H9 (cell line): ENCODE data around the gene PCSK1. TPM values are rescaled to one million over a fixed set of nuclear protein-coding genes. Genes with fewer than 3 reads are reported as not detected.

Experiments used
- DNase-seq: peaks from one replicate; pipeline ENCODE4 v3.0.0-alpha.2; 2017
- H2AFZ ChIP-seq: one replicate; pipeline ENCODE4 v1.6.1; 2013; ENCODE audit warnings: mild to moderate bottlenecking, low read length, control low read depth, moderate library complexity
- H2AK5ac ChIP-seq: 2 replicates; pipeline ENCODE4 v1.6.1; 2013; ENCODE audit warnings: low read length, control low read depth, mixed read lengths; ENCODE audit not compliant: insufficient read length
- H2BK120ac ChIP-seq: one replicate; pipeline ENCODE4 v1.6.1; 2013; ENCODE audit warnings: low read depth, mild to moderate bottlenecking, low read length, control low read depth, inconsistent platforms; ENCODE audit not compliant: poor library complexity, severe bottlenecking
- H2BK12ac ChIP-seq: 2 replicates; pipeline ENCODE4 v1.6.1; 2013; ENCODE audit warnings: low read length, control low read depth, mixed read lengths, low read depth; ENCODE audit not compliant: insufficient read length
- H2BK15ac ChIP-seq: 2 replicates; pipeline ENCODE4 v1.6.1; 2013; ENCODE audit warnings: low read depth, low read length, control low read depth
- H2BK20ac ChIP-seq: one replicate; pipeline ENCODE4 v1.6.1; 2013; ENCODE audit warnings: low read depth, mild to moderate bottlenecking, low read length, control low read depth, inconsistent platforms; ENCODE audit not compliant: poor library complexity, severe bottlenecking
- H2BK5ac ChIP-seq: 2 replicates; pipeline ENCODE4 v1.6.1; 2013; ENCODE audit warnings: low read length, control low read depth, mixed read lengths; ENCODE audit not compliant: insufficient read length
- H3K14ac ChIP-seq: 2 replicates; pipeline ENCODE4 v1.6.1; 2013; ENCODE audit warnings: low read length, control low read depth; ENCODE audit not compliant: insufficient read depth
- H3K18ac ChIP-seq: 2 replicates; pipeline ENCODE4 v1.6.1; 2013; ENCODE audit warnings: low read depth, mild to moderate bottlenecking, mixed read lengths, low read length, control low read depth; ENCODE audit not compliant: insufficient read length
- H3K23ac ChIP-seq: 2 replicates; pipeline ENCODE4 v1.6.1; 2013; ENCODE audit warnings: low read length, control low read depth, mixed read lengths, low read depth; ENCODE audit not compliant: insufficient read length
- H3K23me2 ChIP-seq: 2 replicates; pipeline ENCODE4 v1.6.1; 2013; ENCODE audit warnings: low read depth, mild to moderate bottlenecking, mixed read lengths, low read length, control low read depth; ENCODE audit not compliant: insufficient read length, poor library complexity, severe bottlenecking
- H3K27ac ChIP-seq: 2 replicates; pipeline ENCODE4 v1.5.1; 2013; ENCODE audit warnings: low read length, control low read depth, mixed read lengths, low read depth; ENCODE audit not compliant: insufficient read length
- H3K27me3 ChIP-seq: 2 replicates; pipeline ENCODE4 v1.6.1; 2013; ENCODE audit warnings: low read length, control low read depth, inconsistent platforms; ENCODE audit not compliant: insufficient read depth
- H3K4ac ChIP-seq: 2 replicates; pipeline ENCODE4 v1.6.1; 2013; ENCODE audit warnings: low read depth, mild to moderate bottlenecking, control low read depth, inconsistent platforms, low read length, moderate library complexity
- H3K4me1 ChIP-seq: 2 replicates; pipeline ENCODE4 v1.6.1; 2013; ENCODE audit warnings: low read length, control low read depth, inconsistent platforms; ENCODE audit not compliant: insufficient read depth
- H3K4me2 ChIP-seq: 2 replicates; pipeline ENCODE4 v1.6.1; 2013; ENCODE audit warnings: low read length, control low read depth, mixed read lengths; ENCODE audit not compliant: insufficient read length, insufficient read depth
- H3K56ac ChIP-seq: 2 replicates; pipeline ENCODE4 v1.6.1; 2013; ENCODE audit warnings: low read depth, mild to moderate bottlenecking, mixed read lengths, low read length, control low read depth; ENCODE audit not compliant: insufficient read length
- H3K79me1 ChIP-seq: 2 replicates; pipeline ENCODE4 v1.6.1; 2013; ENCODE audit warnings: low read depth, mild to moderate bottlenecking, moderate library complexity, low read length, control low read depth, inconsistent platforms; ENCODE audit not compliant: insufficient read depth, poor library complexity, severe bottlenecking
- H3K79me2 ChIP-seq: 2 replicates; pipeline ENCODE4 v1.6.1; 2013; ENCODE audit warnings: low read length, control low read depth, inconsistent platforms; ENCODE audit not compliant: insufficient read depth
- H3K9ac ChIP-seq: 2 replicates; pipeline ENCODE4 v1.6.1; 2013; ENCODE audit warnings: low read length, control low read depth, mixed read lengths; ENCODE audit not compliant: insufficient read length; ENCODE audit errors: extremely low read depth
- H3K9me3 ChIP-seq: one replicate; pipeline ENCODE4 v1.6.1; 2013; ENCODE audit warnings: low read depth, low read length, inconsistent platforms; ENCODE audit not compliant: control insufficient read depth
- H3T11ph ChIP-seq: one replicate; pipeline ENCODE4 v1.6.1; 2013; ENCODE audit warnings: mild to moderate bottlenecking, low read length, control low read depth, inconsistent platforms
- H4K20me1 ChIP-seq: one replicate; pipeline ENCODE4 v1.6.1; 2013; ENCODE audit not compliant: control insufficient read depth, insufficient read length, insufficient read depth
- H4K5ac ChIP-seq: 2 replicates; pipeline ENCODE4 v1.6.1; 2013; ENCODE audit warnings: low read depth, mild to moderate bottlenecking, mixed read lengths, low read length, control low read depth; ENCODE audit not compliant: insufficient read length
- H4K8ac ChIP-seq: replicated peaks from 2 replicates; pipeline ENCODE4 v1.6.1; 2013; ENCODE audit warnings: low read length, control low read depth, mixed read lengths, low read depth; ENCODE audit not compliant: insufficient read length
- H4K91ac ChIP-seq: 2 replicates; pipeline ENCODE4 v1.6.1; 2013; ENCODE audit warnings: low read depth, mild to moderate bottlenecking, moderate library complexity, mixed read lengths, low read length, control low read depth; ENCODE audit not compliant: insufficient read length
- H3K27ac Mint-ChIP-seq, 3 experiments: 2 replicates in 2 of 3; 3 replicates in 1 of 3; pipeline ENCODE4 v1.8.0; 2020 to 2021; ENCODE audit warnings: mixed read lengths in 3 of 3, mild to moderate bottlenecking in 1 of 3, moderate library complexity in 1 of 3
- H3K27me3 Mint-ChIP-seq: 2 replicates; pipeline ENCODE4 v1.8.0; 2021; ENCODE audit warnings: low read depth, mild to moderate bottlenecking, moderate library complexity, mixed read lengths
- H3K36me3 Mint-ChIP-seq, 3 experiments: 2 replicates in 2 of 3; 3 replicates in 1 of 3; pipeline ENCODE4 v1.8.0; 2020 to 2021; ENCODE audit warnings: low read depth in 3 of 3, mixed read lengths in 3 of 3; ENCODE audit not compliant: insufficient read depth in 1 of 3
- H3K4me1 Mint-ChIP-seq, 2 experiments: 2 replicates each; pipeline ENCODE4 v1.8.0; 2020; ENCODE audit warnings: mixed read lengths in 2 of 2
- H3K4me3 Mint-ChIP-seq, 2 experiments: 2 replicates in 1 of 2; 3 replicates in 1 of 2; pipeline ENCODE4 v1.8.0; 2020 to 2021; ENCODE audit warnings: mild to moderate bottlenecking in 2 of 2, mixed read lengths in 2 of 2, moderate library complexity in 1 of 2
- H3K9me3 Mint-ChIP-seq, 2 experiments: 2 replicates in 1 of 2; 3 replicates in 1 of 2; pipeline ENCODE4 v1.8.0; 2020; ENCODE audit warnings: mild to moderate bottlenecking in 2 of 2, mixed read lengths in 2 of 2, moderate library complexity in 1 of 2
- CTCF ChIP-seq: fragments of 200-600 bp; sonication (generic); conservative IDR thresholded peaks from 3 replicates; pipeline ENCODE4 v1.8.0; 2021; ENCODE audit warnings: antibody characterized with exemption, mild to moderate bottlenecking
- WGBS: extraction: QIAGEN DNeasy Blood & Tissue Kit; methylation state at CpG from one replicate; pipeline ENCODE4 v1.1.7; 2013; ENCODE audit warnings: missing lambda C conversion rate, low lambda C conversion rate, mixed read lengths; ENCODE audit not compliant: insufficient read length; ENCODE audit errors: extremely low coverage; 5-methylcytosine and 5-hydroxymethylcytosine counted together
- total RNA-seq: library from RNA; stranded (reverse); gene quantifications from 2 replicates; pipeline ENCODE4 v1.2.1, GENCODE V29; 2021

Gene PCSK1
- total RNA-seq, 1 experiment from 2014 or later, result 2.9 TPM

- H3K4me1 ChIP-seq, result no peaks in the 10 kb centered on the region
- no peak overlapping the region for H2BK15ac ChIP-seq
- H2BK12ac ChIP-seq, result no peak overlapping the region
- H3K14ac ChIP-seq, result no peak overlapping the region
- no peak overlapping the region for H2BK20ac ChIP-seq
- no peak overlapping the region for H3K18ac ChIP-seq
- H2AK5ac ChIP-seq, result no peak overlapping the region
- H4K5ac ChIP-seq, result no peak overlapping the region
- Mint-ChIP-seq H3K36me3 (no peaks in the 10 kb centered on the region), H3K4me1 (peaks cover 5 to 6% of the 10 kb centered on the region in 2 experiments), H3K4me3 (no peak overlapping the region), H3K27ac (no peak overlapping the region), H3K27me3 (no peaks in the 10 kb centered on the region), H3K9me3 (no peaks in the 10 kb centered on the region)
- no peak overlapping the region for H3K27ac ChIP-seq
- no peak overlapping the region for H3K4ac ChIP-seq
- no peak overlapping the region for H3K56ac ChIP-seq
- no peaks in the 10 kb centered on the region for H3K23me2 ChIP-seq
- no peak overlapping the region for H3K9ac ChIP-seq
- no peak for DNase-seq
- H3K23ac ChIP-seq, result no peak overlapping the region
- no peak overlapping the region for H3K4me2 ChIP-seq
- no peaks in the 10 kb centered on the region for H4K20me1 ChIP-seq
- no peak overlapping the region for H2AFZ ChIP-seq
- no peak overlapping the region for H3T11ph ChIP-seq
- no CpG with 5 or more reads among the region's 2 CpGs for WGBS
- TF ChIP-seq CTCF, result no peak
- no peaks in the 10 kb centered on the region for H3K27me3 ChIP-seq
- H4K8ac ChIP-seq, result no peak overlapping the region
- no peak overlapping the region for H2BK120ac ChIP-seq
- H3K79me1 ChIP-seq, result no peaks in the 10 kb centered on the region
- no peak overlapping the region for H4K91ac ChIP-seq
- no peaks in the 10 kb centered on the region for H3K9me3 ChIP-seq
- no peak overlapping the region for H2BK5ac ChIP-seq
- H3K79me2 ChIP-seq, result 0 out of 2 replicates have a peak, but pooled peaks cover 1% of the 10 kb centered on the region
Observed at GRCh38 chr5:96458176-96458575, 25.1 kb upstream of the PCSK1 start.
